Peyer's patch (tissue), 4 donors: ENCODE measurements around the gene CAB39L. TPM values are rescaled to one million over a fixed set of nuclear protein-coding genes. Genes with fewer than 3 reads are reported as not detected.

ENCODE experiments used
- DNase-seq, 3 donors: peaks; one replicate each; pipeline ENCODE4 v3.0.0-alpha.2; 2017 to 2019
- H3K27ac ChIP-seq, 4 donors: fragments of 200-600 bp; sonication (generic); one replicate each; pipeline ENCODE4 v1.5.1; 2016 to 2019
- H3K27me3 ChIP-seq, 2 donors: fragments of 200-600 bp; sonication (generic); one replicate each; pipeline ENCODE4 v1.5.1; 2019
- H3K36me3 ChIP-seq, 3 donors: fragments of 200-600 bp; sonication (generic); one replicate each; pipeline ENCODE4 v1.5.1; 2016 to 2019
- H3K4me1 ChIP-seq, 4 donors: fragments of 200-600 bp; sonication (generic); one replicate each; pipeline ENCODE4 v1.5.1; 2016 to 2019
- H3K4me3 ChIP-seq, 4 donors: fragments of 200-600 bp; sonication (generic); 1 replicate in 3 of 4; 2 replicates in 1 of 4; pipeline ENCODE4 v1.5.1; 2016 to 2019; ENCODE audit warnings: mild to moderate bottlenecking in 1 of 4
- H3K9me3 ChIP-seq, 4 donors: fragments of 200-600 bp; sonication (generic); one replicate each; pipeline ENCODE4 v1.5.1; 2016 to 2019; ENCODE audit warnings: mild to moderate bottlenecking in 1 of 4
- CTCF ChIP-seq, 6 experiments: fragments of 450-650 bp in 4 of 6; fragments of 200-600 bp in 2 of 6; sonication (generic) in 1 of 6; IDR thresholded peaks; one replicate each; pipeline ENCODE4 v1.5.1; 2017 to 2019; ENCODE audit warnings: antibody characterized with exemption in 6 of 6, mild to moderate bottlenecking in 3 of 6, moderate library complexity in 1 of 6
- POLR2A ChIP-seq, 2 donors: fragments of 450-650 bp; IDR thresholded peaks; one replicate each; pipeline ENCODE4 v1.5.1; 2017; ENCODE audit warnings: antibody characterized with exemption in 2 of 2, mild to moderate bottlenecking in 2 of 2, moderate library complexity in 2 of 2
- total RNA-seq, 4 donors: library from RNA; depleted of rRNA; stranded (reverse); fragments of >200 nt; gene quantifications; one replicate each; pipeline ENCODE4 v1.1.0, GENCODE V29; 2016

CAB39L gene
- total RNA-seq, 4 donors from 2014 or later: 8.3 to 28.9 (median 11.6) TPM

- no peaks in the 10 kb centered on the region for H3K9me3 ChIP-seq
- no peaks in the 10 kb centered on the region for H3K4me1 ChIP-seq
- H3K36me3 ChIP-seq: no peaks in the 10 kb centered on the region
- peak overlapping the region in 3 of 4 donors; percentile 8 to 53 (median 43) for H3K27ac ChIP-seq
- no peak for DNase-seq
- H3K4me3 ChIP-seq: no peak overlapping the region
- TF ChIP-seq CTCF (IDR thresholded peaks at IDR 0.05) (no peak), POLR2A (IDR thresholded peaks at IDR 0.05) (no peak)
- H3K27me3 ChIP-seq: no peaks in the 10 kb centered on the region
These were observed 87.6 kb downstream of the CAB39L start for GRCh38 chr13:49356223-49356622.

GRCh38 chr13:49354719-49355118, 89.1 kb downstream of the CAB39L start:
- TF ChIP-seq CTCF (IDR thresholded peaks at IDR 0.05) (no peak), POLR2A (IDR thresholded peaks at IDR 0.05) (no peak)
- Histone ChIP-seq H3K36me3 (no peaks in the 10 kb centered on the region), H3K27ac (no peak overlapping the region), H3K27me3 (no peaks in the 10 kb centered on the region), H3K4me1 (no peaks in the 10 kb centered on the region), H3K4me3 (no peak overlapping the region), H3K9me3 (no peaks in the 10 kb centered on the region)
- DNase-seq: no peak

- no peak overlapping the region for H3K27ac ChIP-seq
- H3K36me3 ChIP-seq: no peaks in the 10 kb centered on the region
These were observed 90.0 kb downstream of the CAB39L start for GRCh38 chr13:49353908-49354307.

GRCh38 chr13:49351871-49352270, 92.0 kb downstream of the CAB39L start:
- no peak overlapping the region for H3K27ac ChIP-seq
- H3K4me1 ChIP-seq: no peaks in the 10 kb centered on the region
- no peak for TF ChIP-seq CTCF (IDR thresholded peaks at IDR 0.05)
- no peak for TF ChIP-seq POLR2A (IDR thresholded peaks at IDR 0.05)

More at GRCh38 chr13:49353908-49354307, 90.0 kb downstream of the CAB39L start:
- Histone ChIP-seq H3K27me3 (no peaks in the 10 kb centered on the region), H3K4me3 (no peak overlapping the region), H3K4me1 (no peaks in the 10 kb centered on the region), H3K9me3 (no peaks in the 10 kb centered on the region)
- TF ChIP-seq POLR2A (IDR thresholded peaks at IDR 0.05): no peak
- no peak for TF ChIP-seq CTCF (IDR thresholded peaks at IDR 0.05)
- no peak for DNase-seq

GRCh38 chr13:49348751-49349150, 95.1 kb downstream of the CAB39L start:
- no peaks in the 10 kb centered on the region for H3K36me3 ChIP-seq
- TF ChIP-seq POLR2A (IDR thresholded peaks at IDR 0.05): no peak
- TF ChIP-seq CTCF (IDR thresholded peaks at IDR 0.05): no peak
- DNase-seq: no peak

More at GRCh38 chr13:49351871-49352270, 92.0 kb downstream of the CAB39L start:
- DNase-seq: no peak
- H3K27me3 ChIP-seq: no peaks in the 10 kb centered on the region
- no peak overlapping the region for H3K4me3 ChIP-seq
- H3K9me3 ChIP-seq: no peaks in the 10 kb centered on the region
- H3K36me3 ChIP-seq: no peaks in the 10 kb centered on the region

More at GRCh38 chr13:49348751-49349150, 95.1 kb downstream of the CAB39L start:
- no peaks in the 10 kb centered on the region for H3K4me1 ChIP-seq
- no peak overlapping the region for H3K27ac ChIP-seq
- no peak overlapping the region for H3K4me3 ChIP-seq
- H3K9me3 ChIP-seq: no peaks in the 10 kb centered on the region
- no peaks in the 10 kb centered on the region for H3K27me3 ChIP-seq
